HG02759 (cell line): ENCODE measurements around the gene BCL2L1.
"Not testable (repeated sequence)": the region's sequence is repeated elsewhere in the genome, so short reads cannot be mapped to it uniquely, and the experiment has no call there.

Experiments used
- ATAC-seq: cut with Tn5 transposase; IDR thresholded peaks from one replicate; pipeline ENCODE4 v1.9.1; 2021; ENCODE audit warnings: mild to moderate bottlenecking, moderate library complexity; ENCODE audit not compliant: unreplicated experiment

The BCL2L1 gene

DNA sequence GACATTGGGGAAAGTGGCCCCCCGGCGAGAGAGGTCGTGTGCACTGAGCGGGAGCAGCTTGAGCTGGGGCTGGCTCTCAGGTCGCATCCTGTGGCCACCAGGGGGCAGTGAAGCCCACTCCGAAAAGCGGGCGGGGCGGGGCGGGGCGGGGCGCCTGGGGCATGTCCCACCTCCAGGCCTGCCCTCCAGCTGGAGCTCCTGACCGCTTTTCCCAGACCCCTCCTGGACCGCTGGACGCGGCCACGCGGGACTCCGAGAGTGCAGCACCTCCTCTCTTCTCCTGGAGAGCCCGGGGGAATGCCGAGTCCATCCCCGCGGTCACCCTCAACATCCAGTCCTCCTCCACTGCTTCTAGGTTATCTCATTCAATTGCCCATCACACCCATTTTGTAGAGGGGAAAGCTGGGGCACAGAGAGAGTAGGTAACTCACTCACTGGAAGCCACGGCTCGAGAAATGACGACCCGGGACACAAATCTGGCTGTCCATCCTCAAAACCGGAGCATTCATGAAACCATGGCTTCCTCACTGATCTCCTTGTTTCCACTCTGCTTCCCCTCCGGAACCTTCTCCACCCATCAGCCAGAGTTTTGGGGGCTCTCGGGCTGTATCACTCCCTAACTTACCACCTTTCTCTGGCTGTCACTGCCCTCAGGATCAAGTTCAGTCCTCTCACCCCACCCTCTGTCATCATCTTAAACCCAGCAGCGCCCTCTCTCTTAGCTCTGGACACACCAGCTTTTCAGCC lies 60.9 kb downstream of the BCL2L1 start:
- ATAC-seq: peak; percentile 84

DNA sequence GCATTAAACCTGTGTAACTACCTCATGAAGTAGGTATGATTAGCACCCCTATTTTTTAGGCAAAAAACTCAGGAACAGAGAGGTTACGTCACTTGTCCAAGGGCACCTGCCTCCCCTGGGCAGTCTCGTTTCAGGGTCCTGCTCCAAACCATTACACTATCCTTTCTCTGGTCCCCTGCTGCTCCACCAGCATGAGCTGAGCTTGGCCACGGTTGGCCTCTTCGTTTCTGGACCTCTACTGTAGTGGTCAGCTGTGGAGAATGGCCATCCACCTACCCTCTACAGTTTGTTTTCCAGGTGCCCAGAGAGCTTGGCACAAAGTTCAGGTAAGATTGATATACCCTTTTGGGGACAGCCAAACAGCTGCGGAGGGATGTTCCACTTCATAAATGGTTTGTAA lies 68.1 kb downstream of the BCL2L1 start:
- no peak for ATAC-seq

DNA sequence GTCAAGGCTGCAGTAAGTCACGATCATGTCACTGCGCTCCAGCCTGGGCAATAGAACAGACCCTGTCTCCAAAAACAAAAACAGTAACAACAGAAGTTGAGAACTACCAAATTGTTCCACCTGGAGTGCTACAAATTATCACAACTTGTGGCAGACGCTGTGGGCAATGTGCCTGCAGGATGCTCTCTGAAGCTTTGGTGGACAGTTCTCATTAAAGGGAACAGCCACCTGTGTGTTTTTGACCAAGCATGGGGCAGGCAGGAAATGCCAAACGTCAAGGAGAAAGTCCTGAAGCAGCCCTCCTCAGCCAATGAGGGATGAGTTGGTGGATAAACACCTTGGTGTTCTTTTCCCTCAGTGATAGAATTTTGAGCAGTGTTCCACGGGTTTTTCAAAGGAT lies 69.1 kb downstream of the BCL2L1 start:
- ATAC-seq: no peak

DNA sequence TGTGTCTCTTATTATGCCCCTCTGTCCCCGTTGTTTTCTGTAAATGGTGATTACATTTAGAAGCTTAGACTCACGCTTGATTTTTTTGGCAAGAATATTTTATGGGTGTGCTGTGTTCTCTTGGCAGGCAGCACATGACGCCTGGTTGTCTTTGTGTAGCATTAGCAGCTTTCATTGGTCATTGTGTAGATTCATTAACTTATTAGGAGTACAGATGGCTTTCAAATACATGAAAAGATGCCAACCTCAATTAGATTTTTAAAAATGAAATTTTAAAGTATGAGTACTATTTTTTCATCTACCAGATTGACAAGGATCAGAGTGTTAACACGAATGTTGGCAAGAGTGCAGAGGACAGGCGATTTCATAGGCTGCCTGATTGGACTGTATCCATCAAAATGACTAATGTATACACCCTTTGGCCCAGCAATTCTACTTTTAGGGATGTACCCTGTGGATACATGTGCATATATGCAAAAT lies 69.7 kb downstream of the BCL2L1 start:
- no peak for ATAC-seq

DNA sequence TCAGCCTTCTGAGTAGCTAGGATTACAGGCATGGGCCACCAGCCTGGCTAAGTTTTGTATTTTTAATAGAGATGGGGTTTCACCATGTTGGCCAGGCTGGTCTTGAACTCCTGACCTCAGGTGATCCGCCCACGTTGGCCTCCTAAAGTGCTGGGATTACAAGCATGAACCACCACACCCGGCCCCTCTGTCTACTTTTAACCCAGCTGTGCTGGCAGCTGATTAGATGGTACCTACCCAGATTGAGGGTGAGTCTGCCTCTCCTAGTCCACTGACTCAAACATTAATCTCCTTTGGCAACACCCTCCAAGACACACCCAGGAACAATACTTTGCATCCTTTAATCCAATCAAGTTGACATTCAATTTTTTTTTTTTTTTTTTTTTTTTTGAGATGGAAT lies 74.6 kb downstream of the BCL2L1 start:
- not testable (repeated sequence) for ATAC-seq

DNA sequence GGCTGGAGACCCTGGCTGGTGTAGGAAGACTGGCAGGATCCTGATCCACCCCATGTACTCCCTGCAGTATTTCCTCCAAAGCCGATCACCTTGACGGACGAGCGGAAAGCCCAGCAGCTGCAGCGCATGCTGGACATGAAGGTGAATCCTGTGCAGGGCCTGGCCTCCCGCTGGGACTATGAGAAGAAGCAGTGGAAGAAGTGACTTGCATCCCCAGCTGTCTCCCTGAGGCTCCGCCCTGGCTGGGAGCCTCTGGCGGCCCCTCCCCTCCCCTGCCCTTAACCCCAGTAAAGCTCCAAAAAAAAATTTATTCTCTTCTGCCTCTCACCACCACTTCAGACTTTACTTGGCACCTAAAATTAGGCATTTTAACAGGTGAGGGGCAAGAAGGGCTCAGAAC lies 78.0 kb downstream of the BCL2L1 start:
- no peak for ATAC-seq

DNA sequence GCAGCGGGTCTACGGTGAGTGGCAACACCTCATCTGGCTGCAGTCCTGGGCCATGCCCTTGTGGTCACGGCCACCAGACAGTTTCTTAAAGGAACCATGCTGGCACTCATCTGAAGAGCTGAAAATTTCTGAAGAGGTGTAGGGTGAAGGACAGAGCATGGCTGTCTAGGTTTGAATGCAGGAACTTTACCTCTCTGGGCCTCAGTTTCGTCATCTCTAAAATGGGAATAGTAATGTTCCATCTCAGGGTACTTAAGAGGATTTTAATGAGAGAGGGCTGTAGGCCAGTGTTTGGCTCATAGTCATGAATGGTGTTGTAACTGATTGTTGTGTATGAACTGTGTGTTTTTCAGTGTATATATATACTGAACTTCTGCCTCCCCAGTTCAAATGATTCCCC lies 79.1 kb downstream of the BCL2L1 start:
- ATAC-seq: no peak

DNA sequence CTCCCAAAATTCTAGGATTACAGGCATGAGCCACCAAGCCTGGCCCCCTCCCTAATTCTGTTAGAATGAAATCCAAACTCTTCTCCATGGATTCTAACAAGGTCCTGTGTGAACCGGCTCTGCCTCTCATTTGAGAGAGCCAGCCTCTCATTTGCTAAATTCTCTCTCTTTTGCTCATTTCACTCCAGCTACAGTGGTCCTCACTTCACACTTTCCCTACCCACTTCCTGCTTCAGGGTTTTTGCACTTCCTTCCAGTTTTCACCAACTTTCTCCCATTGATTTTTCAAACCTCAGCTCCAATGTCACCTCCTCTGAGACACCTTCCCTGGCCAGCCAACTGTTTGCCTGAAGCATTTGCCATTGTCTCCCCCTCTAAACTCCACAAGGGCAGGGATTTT lies 79.8 kb downstream of the BCL2L1 start:
- no peak for ATAC-seq

DNA sequence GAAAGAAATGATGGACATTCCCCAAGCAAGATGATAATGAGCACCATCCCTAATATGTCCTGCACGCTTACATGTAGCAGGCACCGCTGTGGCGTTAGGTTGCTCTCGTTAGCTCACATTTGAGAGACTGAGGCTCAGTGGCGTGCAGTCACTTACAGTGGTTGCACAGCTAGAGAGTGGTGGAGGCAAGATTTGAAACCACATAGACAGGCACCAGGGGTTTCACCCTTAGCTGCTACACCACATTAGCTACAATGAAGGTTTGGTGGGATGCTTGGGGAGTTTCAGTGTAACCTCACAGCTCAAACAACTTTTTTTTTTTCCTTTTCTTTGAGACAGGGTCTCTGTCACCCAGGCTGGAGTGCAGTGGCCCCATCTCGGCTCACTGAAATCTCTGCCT lies 81.3 kb downstream of the BCL2L1 start:
- ATAC-seq: no peak

DNA sequence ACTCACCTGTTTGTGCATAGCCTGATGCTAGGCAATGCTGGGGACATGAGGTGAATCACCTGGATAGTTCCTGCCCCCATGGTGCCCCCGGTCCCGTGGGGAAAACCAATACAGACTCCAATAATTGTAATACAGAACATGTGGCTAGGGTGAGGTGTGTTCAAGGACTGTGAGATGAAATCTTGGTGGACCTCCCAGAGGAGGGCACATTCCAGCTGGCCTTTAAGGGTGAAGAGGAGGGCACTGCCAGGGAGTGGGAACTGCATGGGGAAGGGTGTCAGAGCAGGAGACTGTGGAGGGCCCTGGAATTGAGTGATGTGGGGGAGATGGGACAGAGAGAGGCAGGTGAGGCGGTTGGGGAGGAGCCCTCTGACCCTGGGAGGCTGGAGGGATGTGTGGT lies 82.4 kb downstream of the BCL2L1 start:
- no peak for ATAC-seq

DNA sequence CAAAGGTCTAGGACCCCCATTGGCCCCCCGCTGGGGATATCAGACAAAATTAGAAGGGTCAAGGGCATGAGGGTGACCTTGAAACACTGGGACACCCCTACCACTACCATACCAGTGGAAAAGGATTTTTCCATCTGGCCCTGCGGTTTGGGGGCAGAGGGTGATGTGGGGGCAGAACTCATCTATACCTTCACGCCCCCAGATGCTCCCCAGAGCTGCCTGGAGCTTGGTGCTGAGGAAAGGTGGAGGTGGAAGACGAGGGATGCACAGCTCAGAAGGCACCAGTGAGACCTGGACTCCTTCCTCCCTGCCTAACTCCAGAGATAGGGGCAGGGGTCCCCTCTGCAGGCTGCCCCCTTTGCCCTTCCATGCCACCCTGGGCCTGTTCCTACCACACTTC lies 83.9 kb downstream of the BCL2L1 start:
- no peak for ATAC-seq

DNA sequence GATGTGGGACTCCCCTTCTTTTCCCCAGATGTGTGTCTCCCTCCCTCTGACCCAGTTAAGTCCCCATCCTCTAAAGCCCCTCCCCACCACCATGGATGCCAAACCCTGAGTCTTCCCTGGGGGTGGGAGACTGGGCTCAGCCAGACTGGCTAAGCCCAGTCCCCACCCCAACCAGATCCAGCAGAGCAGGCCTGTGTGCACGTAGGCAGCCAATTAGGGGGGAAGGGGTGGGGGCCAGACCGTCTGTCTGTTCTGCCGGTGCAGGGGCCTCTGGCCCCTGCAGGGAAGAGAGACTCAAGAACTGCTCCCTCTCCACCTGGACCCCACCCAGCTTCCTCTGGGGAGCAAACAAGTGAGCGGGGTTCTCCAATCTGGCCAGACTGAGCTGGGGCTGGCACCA lies 84.4 kb downstream of the BCL2L1 start:
- no peak for ATAC-seq

DNA sequence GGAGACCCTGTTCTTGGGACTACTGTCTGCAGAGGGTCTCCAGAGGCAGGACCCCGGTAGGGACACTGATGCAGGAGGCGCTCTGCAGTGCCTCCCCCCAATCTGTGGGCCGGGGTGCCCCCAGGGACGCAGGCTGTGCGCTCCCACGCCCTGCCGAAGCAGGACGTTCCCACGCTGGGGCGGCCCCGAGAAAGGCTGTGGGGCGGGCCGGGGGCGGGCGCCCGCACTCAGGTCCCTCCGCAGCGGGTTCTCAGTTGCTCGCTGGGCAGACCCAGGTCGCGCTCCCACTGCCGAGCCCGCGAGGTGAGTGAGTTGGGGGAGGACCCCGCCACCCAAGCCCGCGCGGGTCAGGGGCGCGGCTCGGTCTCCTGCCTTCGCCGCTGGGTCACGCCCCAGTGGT lies 85.0 kb downstream of the BCL2L1 start, which contains the start of gene COX4I2:
TSS of gene COX4I2 (plus strand) at position 253 of the 400 bp plus-strand sequence. CDS start 1,106 bp downstream, outside the sequence.
- ATAC-seq: no peak

DNA sequence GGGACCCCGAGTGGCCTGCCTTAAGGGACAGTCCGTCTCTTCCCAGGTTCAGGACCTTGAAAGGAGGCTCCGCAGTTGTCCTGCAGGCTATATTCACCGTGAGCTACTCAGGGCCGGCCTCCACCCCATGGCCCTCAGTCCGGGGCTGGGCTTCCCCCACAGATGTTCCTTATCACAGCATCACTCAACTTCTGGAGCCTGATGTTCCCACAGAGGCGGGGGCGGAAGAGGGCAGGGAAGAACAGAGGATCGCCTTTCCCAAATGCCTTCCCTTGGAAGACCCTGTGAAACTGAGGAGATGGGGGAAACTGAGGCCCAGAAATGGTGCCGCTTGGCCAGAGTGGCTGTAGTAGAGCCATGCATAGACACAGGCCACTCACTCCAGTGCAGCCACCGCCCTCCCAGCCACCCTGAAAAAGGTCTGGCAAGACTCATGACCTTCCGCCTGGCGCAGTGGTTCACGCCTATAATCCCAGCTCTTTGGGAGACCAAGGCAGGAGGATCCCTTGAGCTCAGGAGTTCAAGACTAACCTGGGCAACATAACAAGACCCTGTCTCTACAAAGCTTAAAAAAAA lies 89.2 kb downstream of the BCL2L1 start:
- no peak for ATAC-seq

DNA sequence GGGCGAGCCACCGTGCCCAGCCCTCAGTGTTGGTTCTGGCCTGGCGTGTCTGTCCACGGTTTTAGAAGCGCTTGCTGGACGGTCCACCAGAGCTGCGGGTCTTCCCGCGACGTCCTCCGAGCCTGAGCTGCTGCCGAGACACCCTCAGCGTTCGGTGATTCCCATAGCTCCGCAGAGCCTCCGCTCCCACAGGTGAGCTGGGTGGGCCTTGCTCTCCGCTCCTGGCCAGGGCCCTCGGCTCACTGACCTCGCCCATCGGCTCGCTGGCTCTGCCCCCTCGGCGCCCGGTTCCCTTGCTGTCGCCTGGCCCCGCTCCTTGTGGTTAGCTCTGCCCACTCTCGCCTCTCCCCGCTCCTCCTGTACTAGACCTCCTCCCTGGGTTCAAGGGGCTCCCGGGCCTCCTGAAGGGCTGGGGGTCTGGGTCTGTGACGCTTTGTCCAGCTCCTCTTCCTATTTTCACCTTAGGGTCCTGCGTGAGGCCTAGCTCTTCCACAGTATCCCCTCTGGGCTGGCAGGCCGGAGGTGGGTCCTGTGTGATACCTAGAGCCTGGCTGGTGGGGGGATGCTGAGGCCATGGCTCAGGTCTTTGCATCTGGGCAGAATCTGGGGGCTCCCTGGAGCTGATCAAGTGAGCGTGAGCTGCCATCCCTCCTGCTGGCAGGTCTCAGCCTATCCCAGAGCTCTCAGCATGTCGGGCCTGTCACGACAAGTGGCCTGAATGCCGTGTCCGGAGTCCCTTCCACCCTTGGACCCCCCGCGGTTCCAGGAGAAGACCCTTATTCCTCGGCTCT lies 89.9 kb downstream of the BCL2L1 start:
- no peak for ATAC-seq

DNA sequence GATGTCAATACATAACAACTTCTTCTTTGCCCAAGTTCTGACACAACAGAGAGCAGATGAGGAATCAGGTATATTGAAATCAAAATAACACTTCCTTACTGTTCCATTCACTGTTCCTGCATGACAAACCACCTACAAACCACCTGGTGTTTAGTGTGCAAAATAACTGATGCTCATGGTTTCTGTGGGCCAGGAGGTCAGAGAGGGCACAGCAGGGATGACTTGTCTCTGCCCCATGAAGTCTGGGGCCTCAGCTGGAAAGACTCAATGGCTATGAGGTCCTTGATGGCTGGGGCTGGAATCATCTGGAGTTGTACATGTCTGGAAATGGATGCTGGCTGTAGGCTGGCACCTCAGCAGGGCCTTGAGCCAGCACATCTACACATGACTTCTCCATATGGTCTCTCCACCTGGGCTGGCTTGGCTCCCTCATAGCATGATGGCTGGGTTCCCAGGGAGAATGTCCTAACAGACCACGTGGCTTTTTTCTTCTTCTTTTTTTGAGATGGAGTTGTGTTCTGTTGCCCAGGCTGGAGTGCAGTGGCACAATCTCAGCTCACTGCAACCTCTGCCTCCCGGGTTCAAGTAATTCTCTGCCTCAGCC lies 92.4 kb downstream of the BCL2L1 start:
- ATAC-seq: no peak

DNA sequence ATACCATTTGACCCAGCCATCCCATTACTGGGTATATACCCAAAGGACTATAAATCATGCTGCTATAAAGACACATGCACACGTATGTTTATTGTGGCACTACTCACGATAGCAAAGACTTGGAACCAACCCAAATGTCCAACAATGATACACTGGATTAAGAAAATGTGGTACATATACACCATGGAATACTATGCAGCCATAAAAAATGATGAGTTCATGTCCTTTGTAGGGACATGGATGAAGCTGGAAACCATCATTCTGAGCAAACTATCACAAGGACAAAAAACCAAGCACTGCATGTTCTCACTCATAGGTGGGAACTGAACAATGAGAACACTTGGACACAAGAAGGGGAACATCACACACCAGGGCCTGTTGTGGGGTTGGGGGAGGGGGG lies 94.6 kb downstream of the BCL2L1 start:
- not testable (repeated sequence) for ATAC-seq

DNA sequence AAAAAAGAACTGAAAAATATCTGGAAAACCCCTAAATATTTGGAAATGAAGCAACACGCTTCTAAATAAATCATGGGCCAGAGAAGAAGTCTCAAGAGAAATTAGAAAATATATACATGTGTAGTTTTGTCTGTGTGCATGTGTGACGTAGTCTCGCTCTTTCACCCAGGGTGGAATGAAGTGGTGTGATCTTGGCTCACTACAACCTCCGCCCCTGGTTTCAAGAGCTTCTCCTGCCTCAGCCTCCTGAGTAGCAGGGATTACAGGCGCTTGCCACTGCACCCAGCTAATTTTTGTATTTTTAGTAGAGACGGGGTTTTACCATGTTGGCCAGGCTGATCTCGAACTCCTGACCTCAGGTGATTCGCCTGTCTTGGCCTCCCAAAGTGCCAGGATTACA lies 96.1 kb downstream of the BCL2L1 start:
- ATAC-seq: not testable (repeated sequence)

DNA sequence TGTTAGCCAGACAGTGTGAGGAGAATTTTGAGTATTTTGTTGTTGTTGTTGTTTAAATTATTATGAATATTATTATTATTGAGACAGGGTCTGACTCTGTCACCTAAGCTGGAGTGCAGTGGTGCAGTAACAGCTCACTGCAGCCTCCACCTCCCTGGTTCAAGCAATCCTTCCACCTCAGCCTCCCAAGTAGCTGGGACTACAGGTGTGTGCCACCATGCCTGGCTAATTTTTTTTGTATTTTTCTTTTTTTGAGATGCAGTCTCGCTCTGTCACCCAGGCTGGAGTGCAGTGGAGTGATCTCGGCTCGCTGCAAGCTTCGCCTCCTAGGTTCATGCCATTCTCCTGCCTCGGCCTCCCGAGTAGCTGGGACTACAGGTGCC lies 99.6 kb downstream of the BCL2L1 start:
- not testable (repeated sequence) for ATAC-seq

DNA sequence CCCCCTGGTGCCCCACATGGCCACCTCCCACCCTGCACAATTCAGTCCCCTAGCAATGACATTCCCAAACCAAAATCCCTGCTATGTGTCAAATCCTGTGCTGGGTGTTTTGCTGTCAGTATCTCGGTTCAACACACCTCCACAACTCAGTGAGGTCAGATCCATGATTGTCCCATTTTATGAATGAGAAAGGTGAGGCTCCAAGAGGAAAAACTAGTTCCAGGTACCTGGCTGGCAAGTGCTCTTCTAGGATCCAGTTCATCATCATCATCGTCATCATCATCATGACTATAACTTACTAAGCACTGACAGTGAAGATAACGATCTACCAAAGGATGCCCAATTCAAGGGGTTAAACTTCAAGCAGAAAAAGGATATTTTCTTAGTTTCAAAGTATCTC lies 102.4 kb downstream of the BCL2L1 start:
- no peak for ATAC-seq

DNA sequence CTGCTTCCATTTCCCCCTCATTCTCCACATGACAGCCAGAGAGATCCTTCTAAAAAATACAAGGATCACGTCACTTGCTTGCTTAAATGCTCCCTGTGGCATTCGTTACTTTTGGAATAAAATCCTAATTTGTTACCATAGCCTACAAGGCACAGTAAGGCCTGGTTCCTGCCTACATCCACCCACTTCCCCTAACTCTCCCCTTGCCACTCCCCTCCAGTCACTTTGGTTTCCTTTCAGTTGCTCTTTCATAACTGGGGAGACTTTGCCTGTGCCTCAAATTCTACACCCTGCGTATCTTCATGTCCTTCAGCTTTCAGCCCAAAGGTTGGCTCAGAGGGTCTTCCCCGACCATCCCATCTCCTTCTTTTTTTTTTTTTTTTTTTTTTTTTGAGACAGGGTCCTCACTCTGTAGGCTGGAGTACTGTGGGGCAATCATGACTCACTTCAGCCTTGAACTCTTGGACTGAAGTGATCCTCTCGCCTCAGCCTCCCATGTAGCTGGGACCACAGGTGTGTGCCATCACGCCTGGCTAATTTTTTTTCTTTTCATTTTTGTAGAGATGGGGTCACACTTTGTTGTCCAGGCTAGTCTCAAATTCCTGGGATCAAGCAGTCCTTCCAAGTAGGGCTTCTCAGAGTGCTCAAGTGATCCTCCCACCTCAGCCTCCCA lies 105.1 kb downstream of the BCL2L1 start:
- no peak for ATAC-seq
